Keratinocyte (primary cell): ENCODE data around the gene MMP21. TPM values are rescaled to one million over a fixed set of nuclear protein-coding genes. Genes with fewer than 3 reads are reported as not detected.

Experiments
- DNase-seq: peaks from one replicate; pipeline ENCODE4 v3.0.0-alpha.2; 2011; ENCODE audit warnings: low read depth, missing footprints, low spot score
- FAIRE-seq: peaks from 2 replicates; lab custom pipeline; 2011; peaks lifted over from hg19 to GRCh38; lab: Jason Lieb, UNC
- H2AFZ ChIP-seq: 2 replicates; pipeline ENCODE4 v1.6.0; 2012; ENCODE audit warnings: low read length, control low read depth, inconsistent platforms; ENCODE audit not compliant: control insufficient read depth
- H3K27ac ChIP-seq: 2 replicates; pipeline ENCODE4 v1.5.1; 2011; ENCODE audit warnings: low read length; ENCODE audit not compliant: control insufficient read depth, insufficient read depth
- H3K27me3 ChIP-seq: 3 replicates; pipeline ENCODE4 v1.6.0; 2011; ENCODE audit warnings: low read length; ENCODE audit not compliant: control insufficient read depth, insufficient read depth; ENCODE audit errors: extremely low read depth
- H3K36me3 ChIP-seq, 2 experiments: 2 replicates in 1 of 2; 3 replicates in 1 of 2; pipeline ENCODE4 v1.5.1; 2011; ENCODE audit warnings: low read length in 2 of 2, mild to moderate bottlenecking in 1 of 2; ENCODE audit not compliant: control insufficient read depth in 2 of 2, insufficient read depth in 2 of 2; ENCODE audit errors: extremely low read depth in 1 of 2
- H3K4me1 ChIP-seq: 3 replicates; pipeline ENCODE4 v1.5.1; 2011; ENCODE audit warnings: low read length; ENCODE audit not compliant: control insufficient read depth, insufficient read depth; ENCODE audit errors: extremely low read depth
- H3K4me2 ChIP-seq: 3 replicates; pipeline ENCODE4 v1.6.0; 2011; ENCODE audit warnings: low read depth, low read length; ENCODE audit not compliant: control insufficient read depth, insufficient read depth; ENCODE audit errors: extremely low read depth
- H3K4me3 ChIP-seq, 3 experiments: fragments of 200-600 bp in 1 of 3; sonication (generic) in 1 of 3; 2 replicates in 2 of 3; 3 replicates in 1 of 3; pipeline ENCODE4 v1.5.1; 2011 to 2016; ENCODE audit warnings: low read length in 3 of 3, mild to moderate bottlenecking in 3 of 3, control low read depth in 2 of 3, inconsistent platforms in 1 of 3, low read depth in 1 of 3, mixed read lengths in 1 of 3, mixed run types in 1 of 3, moderate library complexity in 1 of 3; ENCODE audit not compliant: control insufficient read depth in 2 of 3, insufficient read depth in 2 of 3; ENCODE audit errors: extremely low read depth in 1 of 3
- H3K79me2 ChIP-seq: 2 replicates; pipeline ENCODE4 v1.6.0; 2012; ENCODE audit warnings: low read length; ENCODE audit not compliant: control insufficient read depth, insufficient read depth
- H3K9ac ChIP-seq: 3 replicates; pipeline ENCODE4 v1.6.0; 2011; ENCODE audit warnings: low read length; ENCODE audit not compliant: control insufficient read depth, insufficient read depth; ENCODE audit errors: extremely low read depth
- H3K9me1 ChIP-seq: 3 replicates; pipeline ENCODE4 v1.6.0; 2011; ENCODE audit warnings: low read length; ENCODE audit not compliant: control insufficient read depth, insufficient read depth; ENCODE audit errors: extremely low read depth
- H3K9me3 ChIP-seq: 2 replicates; pipeline ENCODE4 v1.5.1; 2012; ENCODE audit warnings: low read depth, low read length; ENCODE audit not compliant: control insufficient read depth
- H4K20me1 ChIP-seq: 3 replicates; pipeline ENCODE4 v1.6.0; 2011; ENCODE audit warnings: low read length; ENCODE audit not compliant: control insufficient read depth, insufficient read depth; ENCODE audit errors: extremely low read depth
- EZH2 ChIP-seq: IDR thresholded peaks from one replicate; pipeline ENCODE4 v1.6.1; 2012; ENCODE audit warnings: inconsistent platforms, mild to moderate bottlenecking, low read length, moderate library complexity
- dilution Hi-C: fragments of 300-500 bp; cut with MboI; formaldehyde crosslinking; loops from one replicate; pipeline ENCODE4 v1.7.0; 2020; ENCODE audit warnings: low sequenced_read_pairs; ENCODE audit not compliant: extremely low pct_ligation_motif_present
- polyA plus RNA-seq, 5 experiments: library from polyadenylated mRNA; depleted of rRNA in 3 of 5; stranded (reverse) in 3 of 5; stranded (forward) in 1 of 5; unstranded in 1 of 5; fragments of >200 nt; gene quantifications; 1 replicate in 1 of 5; 2 replicates in 3 of 5; 3 replicates in 1 of 5; pipeline versions ENCODE4 v1.2.1 to v1.2.3, GENCODE V29; 2011 to 2012; ENCODE audit warnings: missing spikeins in 2 of 5, low read depth in 1 of 5, low replicate concordance in 1 of 5
- TF ChIP-seq, protein P1 (sequence below), 3 experiments: IDR thresholded peaks in 1 of 3; conservative IDR thresholded peaks in 1 of 3; optimal IDR thresholded peaks in 1 of 3; 2 replicates in 2 of 3; 3 replicates in 1 of 3; pipeline versions ENCODE3 to v1.5.1; 2011; ENCODE audit warnings: low read length in 3 of 3, mild to moderate bottlenecking in 3 of 3, moderate library complexity in 2 of 3, control low read depth in 1 of 3, inconsistent platforms in 1 of 3; ENCODE audit not compliant: insufficient read depth in 2 of 3; ENCODE audit errors: extremely low read depth in 1 of 3

The MMP21 gene
- polyA plus RNA-seq, 1 donor (not counting 4 experiments of a cell fraction or from before 2014, with no cell fraction given), result not detected

GRCh38 chr10:125820701-125821100 lies 45.1 kb upstream of the MMP21 start:
- DNase-seq (no peak), FAIRE-seq (no peak)
- no peaks in the 10 kb centered on the region for H3K27me3 ChIP-seq
- no peaks in the 10 kb centered on the region for H3K9me1 ChIP-seq
- H2AFZ ChIP-seq, result no peak overlapping the region
- H3K79me2 ChIP-seq, result peaks cover 42% of the 10 kb centered on the region
- TF ChIP-seq, protein P1, sequence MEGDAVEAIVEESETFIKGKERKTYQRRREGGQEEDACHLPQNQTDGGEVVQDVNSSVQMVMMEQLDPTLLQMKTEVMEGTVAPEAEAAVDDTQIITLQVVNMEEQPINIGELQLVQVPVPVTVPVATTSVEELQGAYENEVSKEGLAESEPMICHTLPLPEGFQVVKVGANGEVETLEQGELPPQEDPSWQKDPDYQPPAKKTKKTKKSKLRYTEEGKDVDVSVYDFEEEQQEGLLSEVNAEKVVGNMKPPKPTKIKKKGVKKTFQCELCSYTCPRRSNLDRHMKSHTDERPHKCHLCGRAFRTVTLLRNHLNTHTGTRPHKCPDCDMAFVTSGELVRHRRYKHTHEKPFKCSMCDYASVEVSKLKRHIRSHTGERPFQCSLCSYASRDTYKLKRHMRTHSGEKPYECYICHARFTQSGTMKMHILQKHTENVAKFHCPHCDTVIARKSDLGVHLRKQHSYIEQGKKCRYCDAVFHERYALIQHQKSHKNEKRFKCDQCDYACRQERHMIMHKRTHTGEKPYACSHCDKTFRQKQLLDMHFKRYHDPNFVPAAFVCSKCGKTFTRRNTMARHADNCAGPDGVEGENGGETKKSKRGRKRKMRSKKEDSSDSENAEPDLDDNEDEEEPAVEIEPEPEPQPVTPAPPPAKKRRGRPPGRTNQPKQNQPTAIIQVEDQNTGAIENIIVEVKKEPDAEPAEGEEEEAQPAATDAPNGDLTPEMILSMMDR (optimal IDR thresholded peaks at IDR 0.05 in 1 of 3, IDR thresholded peaks at IDR 0.05 in 1 of 3, conservative IDR thresholded peaks at IDR 0.05 in 1 of 3; ENCODE audit: extremely low read depth in 1 of 3, insufficient read depth in 2 of 3, low read length in 3 of 3), result no peak
- TF ChIP-seq EZH2, result no peak
- no peaks in the 10 kb centered on the region for H3K9me3 ChIP-seq
- H3K4me3 ChIP-seq, result no peak overlapping the region
- peaks cover 5 to 7% of the 10 kb centered on the region in 2 experiments for H3K36me3 ChIP-seq
- H3K4me2 ChIP-seq, result no peak overlapping the region
- dilution Hi-C loops, result no loop called here
- no peaks in the 10 kb centered on the region for H4K20me1 ChIP-seq
- no peak overlapping the region for H3K27ac ChIP-seq
- peaks cover 15% of the 10 kb centered on the region for H3K4me1 ChIP-seq
- H3K9ac ChIP-seq, result no peak overlapping the region

DNA sequence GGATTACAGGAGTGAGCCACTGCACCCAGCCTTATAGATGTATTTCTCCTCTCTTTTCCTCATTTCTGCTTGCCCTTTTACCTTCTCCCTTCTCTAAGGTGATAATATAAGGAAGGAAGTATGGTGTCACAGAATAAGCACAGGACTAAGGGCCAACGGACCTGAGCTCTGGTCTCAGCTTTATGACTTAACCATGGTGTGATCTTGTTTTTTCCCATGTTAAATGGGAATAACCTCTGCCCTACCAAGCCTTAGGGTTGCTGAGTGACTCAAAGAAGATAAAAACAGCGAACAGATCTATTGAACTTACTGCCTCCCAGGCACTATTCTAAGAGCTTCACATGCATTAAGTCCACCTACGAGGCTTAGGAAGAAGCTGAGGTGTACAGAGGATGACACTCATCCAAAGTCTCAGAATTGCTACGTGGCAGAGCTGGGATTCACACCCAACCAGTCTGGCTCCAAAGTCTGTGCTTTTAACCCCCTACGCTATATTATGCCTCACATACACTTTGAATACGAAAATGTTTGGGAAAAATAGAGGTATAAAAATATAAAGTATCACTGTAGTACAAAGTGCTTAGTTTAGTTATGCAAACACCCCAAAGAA lies 41.8 kb upstream of the MMP21 start:
- no peak for DNase-seq
- H3K27me3 ChIP-seq, result no peaks in the 10 kb centered on the region
- peaks cover 17 to 19% of the 10 kb centered on the region in 2 experiments for H3K36me3 ChIP-seq
- H2AFZ ChIP-seq, result no peak overlapping the region
- no peak overlapping the region for H3K4me2 ChIP-seq
- H3K9me1 ChIP-seq, result no peaks in the 10 kb centered on the region
- TF ChIP-seq, protein P1 (optimal IDR thresholded peaks at IDR 0.05 in 1 of 3, IDR thresholded peaks at IDR 0.05 in 1 of 3, conservative IDR thresholded peaks at IDR 0.05 in 1 of 3; ENCODE audit: extremely low read depth in 1 of 3, insufficient read depth in 2 of 3, low read length in 3 of 3), result no peak
- no peak for TF ChIP-seq EZH2
- H3K9ac ChIP-seq, result no peak overlapping the region
- no peak overlapping the region for H3K27ac ChIP-seq
- dilution Hi-C loops, result no loop called here
- FAIRE-seq, result no peak
- H3K9me3 ChIP-seq, result no peaks in the 10 kb centered on the region
- no peak overlapping the region for H3K4me3 ChIP-seq
- peaks cover 11% of the 10 kb centered on the region for H3K79me2 ChIP-seq
- peaks cover 4% of the 10 kb centered on the region for H3K4me1 ChIP-seq
- no peaks in the 10 kb centered on the region for H4K20me1 ChIP-seq
